ENCODE measurements around the gene TOMT.

Gene TOMT

GRCh38 chr11:72111300-72112142 lies 5.8 kb downstream of the TOMT start:
- ChIA-PET POLR2A (ENCODE audit: low non-redundant PET) (interaction anchor here (0.8 to 1.1 kb wide), 2 partner anchors 87 to 112 kb away, joined by 4 to 7 read pairs; no protein-coding TSS in a partner anchor), CTCF (no interaction called here)
- DNase-seq (ENCODE audit: low spot score) = no peak
- TF ChIP-seq CTCF (conservative IDR thresholded peaks at IDR 0.05; ENCODE audit: low read depth) = no peak
- peak overlapping the region; percentile 97 for H3K27ac ChIP-seq

- no peak for TF ChIP-seq CTCF (conservative IDR thresholded peaks at IDR 0.05; ENCODE audit: low read depth)
- ChIA-PET POLR2A (ENCODE audit: low non-redundant PET) (interaction anchor here (0.8 to 1.6 kb wide), 4 partner anchors 13 to 87 kb away, joined by 3 to 7 read pairs (median 4); no protein-coding TSS in a partner anchor), CTCF (interaction anchor here (0.5 to 1.2 kb wide), 4 partner anchors 72 to 332 kb away, joined by 3 read pairs; no protein-coding TSS in a partner anchor)
- peak; percentile 92 for DNase-seq (ENCODE audit: low spot score)
- peak within 1 kb of the TSS; percentile 97 for H3K27ac ChIP-seq
Measured at GRCh38 chr11:72112143-72112977, 6.6 kb downstream of the TOMT start, which contains the start of gene ANAPC15. TSS of gene ANAPC15 (minus strand) at chr11:72112695. CDS start at chr11:72111276, 1,419 bp downstream.

GRCh38 chr11:72112978-72113808 lies 7.5 kb downstream of the TOMT start:
- ChIA-PET CTCF (interaction anchor here (0.5 to 1.2 kb wide), 4 partner anchors 71 to 331 kb away, joined by 3 read pairs; no protein-coding TSS in a partner anchor), POLR2A (ENCODE audit: low non-redundant PET) (interaction anchor here (0.6 to 1.6 kb wide), 4 partner anchors 14 to 36 kb away, joined by 3 to 5 read pairs (median 3); no protein-coding TSS in a partner anchor)
- TF ChIP-seq CTCF (conservative IDR thresholded peaks at IDR 0.05; ENCODE audit: low read depth) = no peak
- H3K27ac ChIP-seq = peak overlapping the region; percentile 97
- DNase-seq (ENCODE audit: low spot score) = peak; percentile 27

GRCh38 chr11:72114570-72114969 lies 8.8 kb downstream of the TOMT start:
- ChIA-PET POLR2A (ENCODE audit: low non-redundant PET) (no interaction called here), CTCF (no interaction called here)
- TF ChIP-seq CTCF (conservative IDR thresholded peaks at IDR 0.05; ENCODE audit: low read depth) = no peak
- no peak overlapping the region for H3K27ac ChIP-seq
- no peak for DNase-seq (ENCODE audit: low spot score)

- POLR2A ChIA-PET (ENCODE audit: low non-redundant PET) = no interaction called here
- no peak for DNase-seq (ENCODE audit: low spot score)
- CTCF ChIA-PET = no interaction called here
- H3K27ac ChIP-seq = no peak overlapping the region
- no peak for TF ChIP-seq CTCF (conservative IDR thresholded peaks at IDR 0.05; ENCODE audit: low read depth)
Measured at GRCh38 chr11:72116019-72116755, 10.5 kb downstream of the TOMT start.

Measured in RWPE1 (cell line).